ENCODE measurements around the gene TTBK1.

Gene TTBK1

DNA sequence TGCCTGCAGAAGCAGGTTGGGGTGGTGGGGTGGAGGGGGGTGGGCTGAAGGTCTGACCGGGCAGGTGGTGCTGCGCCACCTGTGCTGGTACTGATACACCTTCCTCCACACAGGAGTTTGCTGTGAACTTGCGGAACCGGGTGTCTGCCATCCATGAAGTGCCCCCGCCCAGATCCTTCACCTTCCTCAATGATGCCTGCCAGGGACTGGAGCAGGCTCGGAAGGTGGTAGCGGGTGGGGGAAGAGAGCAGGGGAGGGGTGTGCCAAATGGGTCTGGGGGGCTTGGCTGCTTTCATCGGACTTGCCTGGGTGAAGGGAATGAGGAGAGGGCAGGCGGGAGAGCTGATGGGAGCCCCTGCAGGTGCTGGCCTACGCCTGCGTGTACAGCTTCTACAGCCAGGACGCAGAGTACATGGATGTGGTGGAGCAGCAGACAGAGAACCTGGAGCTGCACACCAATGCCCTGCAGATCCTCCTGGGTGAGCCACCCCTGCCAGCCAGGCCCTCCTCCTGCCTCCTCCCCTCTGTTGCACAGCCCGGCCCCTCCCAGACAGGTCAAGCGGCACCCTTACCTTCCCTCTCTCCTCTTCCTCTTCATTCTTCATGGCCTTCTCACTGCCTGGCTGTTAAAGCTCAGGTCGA lies 20.7 kb upstream of the TTBK1 start:
- no peak for DNase-seq

DNA sequence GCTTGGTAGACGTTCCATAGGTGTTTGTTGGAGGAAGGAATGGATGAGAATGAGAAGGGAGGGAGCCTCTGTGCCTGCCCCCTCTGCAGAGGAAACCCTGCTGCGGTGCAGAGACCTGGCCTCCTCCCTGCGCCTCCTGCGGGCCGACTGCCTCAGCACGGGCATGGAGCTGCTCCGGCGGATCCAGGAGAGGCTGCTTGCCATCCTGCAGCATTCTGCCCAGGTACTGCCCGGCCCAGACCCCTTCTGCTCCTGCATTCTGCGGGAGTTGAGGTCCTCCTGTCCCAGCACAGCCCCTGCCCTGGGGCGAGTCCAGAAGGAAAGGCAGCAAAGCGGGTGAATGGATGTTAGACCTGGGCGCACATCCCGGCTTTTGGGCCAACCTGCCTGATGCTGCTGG lies 20.1 kb upstream of the TTBK1 start:
- DNase-seq = no peak

DNA sequence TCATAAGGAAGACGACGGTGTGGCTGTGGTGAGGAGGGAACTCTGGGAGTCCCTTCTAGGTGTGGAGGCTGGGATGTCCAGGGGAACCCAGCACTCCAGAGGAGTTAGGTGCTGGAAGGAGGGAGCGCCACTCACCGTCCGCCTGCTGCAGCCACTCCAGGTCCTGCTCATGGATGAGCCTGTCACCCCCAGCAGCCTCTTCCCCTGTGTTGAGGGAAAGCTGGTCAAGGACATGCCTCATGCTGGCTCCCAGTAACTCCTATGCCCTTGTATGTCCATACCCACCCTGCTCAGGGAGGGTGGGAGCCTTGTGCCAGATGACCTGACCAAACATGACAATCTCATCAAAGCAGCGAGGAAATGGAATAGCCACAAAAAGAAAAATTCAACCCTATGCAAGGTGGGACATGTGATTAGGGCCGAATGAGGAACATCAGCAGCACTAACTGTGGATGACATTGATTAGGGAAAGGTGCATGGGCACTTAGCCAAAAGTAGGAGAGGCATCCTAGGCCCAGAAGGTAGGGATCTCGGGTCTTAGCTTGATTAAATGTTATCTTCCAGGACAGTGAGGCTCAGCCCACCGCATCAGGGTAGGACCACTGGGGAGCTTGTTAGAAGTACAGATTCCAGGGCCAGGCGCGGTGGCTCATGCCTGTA lies 17.0 kb upstream of the TTBK1 start:
- DNase-seq = no peak

DNA sequence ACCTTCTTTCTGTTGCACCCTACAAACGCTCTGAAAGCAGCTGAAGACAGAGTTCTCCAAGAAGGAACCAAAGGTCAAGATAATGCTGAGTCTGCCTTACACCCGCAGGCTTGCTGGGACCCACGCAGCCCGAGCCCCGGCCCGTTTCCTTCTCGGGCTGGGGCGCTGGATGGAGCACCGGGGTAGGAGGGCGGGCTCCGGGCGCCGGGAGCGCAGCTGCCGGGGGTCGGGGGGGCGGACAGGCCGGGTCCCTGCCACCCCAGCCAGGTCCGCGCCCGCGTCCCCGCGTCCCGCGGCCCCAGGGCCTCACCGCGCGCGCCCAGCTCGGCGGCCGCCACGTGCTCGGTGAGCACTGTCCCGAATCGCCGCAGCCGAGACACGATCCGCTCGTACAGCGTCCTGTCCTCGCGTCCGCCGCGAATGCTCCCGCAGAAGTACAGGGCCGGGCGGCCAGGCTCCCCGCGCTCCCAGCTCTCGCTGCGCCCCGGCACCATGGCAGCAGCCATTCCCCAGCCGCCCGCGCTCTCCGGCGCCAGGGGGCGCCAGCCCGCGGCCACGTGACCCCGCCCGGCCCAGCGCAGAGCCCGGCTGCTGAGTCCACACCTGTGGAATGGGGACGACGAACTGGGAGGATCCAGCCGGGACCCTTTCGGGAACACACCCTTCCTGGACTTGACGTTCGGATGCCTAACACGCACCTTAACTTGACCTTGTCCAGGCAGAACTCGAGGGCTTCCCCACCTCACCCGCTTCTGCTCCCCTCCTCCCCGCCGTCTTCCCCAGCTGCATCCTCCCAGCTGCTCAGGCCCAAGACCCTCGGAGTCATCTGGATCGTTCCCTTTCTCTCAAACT lies 14.1 kb upstream of the TTBK1 start, which contains the start of gene DNPH1:
Gene DNPH1 (minus strand): TSS at position 531 of the 852 bp plus-strand sequence. CDS start 25 bp downstream, at position 506.
- peak in 52 of 56 donors; percentile 26 to 86 (median 67) for DNase-seq

DNA sequence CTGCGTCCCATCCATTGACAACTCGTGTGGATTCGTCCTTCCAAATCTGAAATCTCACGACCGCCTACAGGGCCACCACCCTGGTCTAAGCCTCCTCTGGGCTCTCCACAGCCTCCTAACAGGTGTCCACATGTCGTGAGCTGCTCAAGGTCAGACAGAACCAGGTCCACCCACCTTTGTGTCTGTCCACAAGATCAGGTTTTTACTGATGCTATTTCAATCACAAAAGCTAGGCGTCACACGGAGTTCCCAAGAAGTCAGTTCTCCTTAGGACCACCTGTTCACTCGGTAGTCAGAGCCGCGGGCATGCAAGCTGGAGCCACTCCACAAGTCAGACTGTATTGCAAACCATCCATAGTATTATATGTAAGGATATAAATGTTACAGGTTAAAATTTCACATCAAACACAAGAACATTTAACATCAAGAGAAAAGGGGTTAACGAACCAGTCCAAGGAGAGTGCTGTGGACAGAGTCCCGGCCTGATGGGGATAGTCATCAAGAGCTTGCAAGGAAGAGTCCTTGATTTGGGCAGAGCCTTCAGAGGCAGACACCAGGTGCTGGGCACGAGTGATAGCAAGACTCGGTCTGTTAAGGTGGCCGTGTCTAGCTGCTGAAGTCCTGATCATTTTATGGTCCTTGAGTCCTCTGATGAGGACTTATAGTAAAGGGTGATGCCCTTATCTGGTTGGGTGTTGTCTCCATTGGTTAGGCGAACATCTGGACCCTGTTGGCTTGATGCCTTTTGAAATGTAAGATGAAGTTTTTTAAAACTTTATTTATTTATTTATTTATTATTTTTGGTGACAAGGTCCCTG lies 13.3 kb upstream of the TTBK1 start:
- DNase-seq = no peak

DNA sequence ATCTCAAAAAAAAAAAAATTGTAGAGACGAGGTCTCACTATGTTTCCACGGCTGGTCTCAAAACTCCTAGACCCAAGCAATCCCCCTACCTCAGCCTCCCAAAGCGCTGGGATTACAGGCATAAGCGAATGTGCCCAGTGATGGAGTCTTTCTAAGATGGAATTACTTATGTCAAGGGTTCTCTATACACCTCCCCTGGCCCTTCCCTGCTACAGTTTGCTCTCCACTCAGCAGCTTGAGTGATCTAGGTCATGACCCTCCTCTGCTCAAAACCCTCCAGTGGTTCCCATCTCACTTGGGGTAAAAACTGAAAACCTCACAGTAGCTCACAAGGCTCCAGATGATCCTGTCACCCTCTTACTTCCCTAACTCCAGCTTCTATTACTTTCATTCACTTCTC lies 12.2 kb upstream of the TTBK1 start:
- no peak for DNase-seq

DNA sequence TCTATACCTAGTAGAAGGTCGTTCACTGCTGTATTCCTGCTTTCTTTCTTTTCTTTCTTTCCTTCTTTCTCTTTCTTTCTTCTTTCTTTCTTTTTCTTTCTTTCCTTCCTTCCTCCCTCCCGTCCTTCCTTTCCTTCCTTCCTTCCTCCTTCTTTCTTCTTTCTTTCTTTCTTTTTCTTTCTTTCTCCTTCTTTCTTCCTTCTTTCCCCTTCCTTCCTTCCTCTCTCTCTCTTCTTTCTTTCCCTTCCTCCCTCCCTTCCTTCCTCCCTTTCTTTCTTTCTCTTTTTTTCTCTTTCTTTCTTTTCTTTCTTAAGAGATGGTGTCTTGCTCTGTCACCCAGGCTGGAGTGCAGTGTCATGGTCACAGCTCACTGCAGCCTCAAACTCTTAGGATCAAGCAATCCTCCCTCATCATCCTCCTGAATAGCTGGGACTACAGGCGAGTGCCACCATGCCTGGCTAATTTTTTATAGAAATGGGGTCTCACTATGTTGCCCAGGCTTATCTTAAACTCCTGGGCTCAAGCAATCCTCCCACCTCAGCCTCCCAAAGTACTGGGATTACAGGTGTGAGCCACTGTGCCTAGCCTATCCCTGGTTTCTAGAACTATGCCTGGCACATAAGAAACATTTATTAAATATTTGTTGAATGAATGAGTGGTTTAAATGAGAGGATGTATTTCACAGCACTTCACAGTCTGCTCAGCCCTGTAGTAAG lies 11.4 kb upstream of the TTBK1 start:
- DNase-seq = no peak

DNA sequence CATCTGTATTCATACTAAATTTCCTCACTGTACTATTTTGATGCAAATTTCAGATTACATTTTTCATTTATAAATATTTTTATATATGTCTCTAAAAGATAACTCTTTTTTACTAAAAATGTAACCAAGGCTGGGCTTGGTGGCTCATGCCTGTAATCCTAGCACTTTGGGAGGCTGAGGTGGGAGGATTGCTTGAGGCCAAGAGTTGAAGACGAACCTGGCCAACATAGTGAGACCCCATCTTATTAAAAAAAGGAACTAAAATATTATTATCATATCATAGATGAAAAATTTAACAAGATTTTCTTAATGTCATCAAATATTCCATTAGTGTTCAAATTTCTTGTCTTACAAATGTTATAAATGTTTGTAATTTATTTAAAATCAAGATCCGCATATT lies 7.4 kb upstream of the TTBK1 start:
- no peak for DNase-seq

DNA sequence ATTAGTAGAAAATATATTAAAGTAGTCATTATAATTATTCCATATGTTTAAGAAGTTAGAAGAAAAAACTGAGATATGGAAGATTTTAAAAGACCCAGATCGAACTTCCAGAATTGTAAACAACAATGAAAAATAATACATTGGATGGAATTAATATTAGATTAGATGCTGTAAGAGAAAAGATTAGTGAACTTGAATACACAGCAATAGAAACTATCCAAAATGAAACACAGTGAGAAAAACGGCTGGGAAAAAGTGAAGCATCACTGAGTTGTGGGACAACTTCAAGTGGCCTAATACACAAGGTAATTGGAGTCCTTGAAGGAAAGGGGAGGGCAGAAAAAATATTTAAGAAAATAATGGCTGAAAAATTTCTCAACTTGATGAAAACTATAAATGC lies 4.2 kb upstream of the TTBK1 start:
- DNase-seq = no peak

DNA sequence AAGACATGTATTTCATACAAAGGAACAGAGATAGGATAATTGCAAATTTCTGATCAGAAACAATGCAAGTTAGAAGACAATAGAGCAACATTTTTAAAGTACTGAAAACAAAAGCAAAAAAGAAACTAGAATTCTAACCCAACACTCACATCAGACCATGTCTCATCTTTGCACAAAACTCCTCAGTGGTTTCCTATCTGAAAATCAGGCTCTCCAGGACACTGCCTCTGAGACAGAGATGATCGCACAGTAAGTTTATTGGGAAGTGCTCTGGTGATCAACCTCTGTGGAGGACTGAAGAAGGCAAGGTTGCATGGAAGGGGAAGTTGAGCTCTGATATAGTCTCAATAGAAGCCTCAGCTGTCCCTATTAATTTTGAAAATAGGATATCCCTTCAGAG lies 2.3 kb upstream of the TTBK1 start:
- no peak for DNase-seq

DNA sequence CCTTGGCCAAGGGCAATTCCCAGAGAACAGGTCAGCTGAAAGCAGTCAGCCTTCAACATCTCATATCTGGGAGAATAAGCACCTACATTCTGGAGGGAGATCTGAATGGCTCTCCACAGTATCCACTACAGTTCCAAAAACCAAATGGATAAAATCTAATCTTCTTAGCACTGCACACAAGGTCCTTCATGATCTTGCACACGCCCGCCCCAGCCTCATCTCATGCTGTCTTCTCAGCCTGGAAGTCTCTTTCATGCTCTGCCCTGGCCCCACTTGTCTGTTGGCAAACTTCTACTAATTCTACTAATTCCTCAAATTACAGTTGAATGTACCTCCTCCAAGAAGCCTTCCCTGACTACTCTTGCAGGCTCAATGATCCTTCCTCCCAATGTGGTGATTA lies 1.8 kb upstream of the TTBK1 start:
- no peak for DNase-seq

DNA sequence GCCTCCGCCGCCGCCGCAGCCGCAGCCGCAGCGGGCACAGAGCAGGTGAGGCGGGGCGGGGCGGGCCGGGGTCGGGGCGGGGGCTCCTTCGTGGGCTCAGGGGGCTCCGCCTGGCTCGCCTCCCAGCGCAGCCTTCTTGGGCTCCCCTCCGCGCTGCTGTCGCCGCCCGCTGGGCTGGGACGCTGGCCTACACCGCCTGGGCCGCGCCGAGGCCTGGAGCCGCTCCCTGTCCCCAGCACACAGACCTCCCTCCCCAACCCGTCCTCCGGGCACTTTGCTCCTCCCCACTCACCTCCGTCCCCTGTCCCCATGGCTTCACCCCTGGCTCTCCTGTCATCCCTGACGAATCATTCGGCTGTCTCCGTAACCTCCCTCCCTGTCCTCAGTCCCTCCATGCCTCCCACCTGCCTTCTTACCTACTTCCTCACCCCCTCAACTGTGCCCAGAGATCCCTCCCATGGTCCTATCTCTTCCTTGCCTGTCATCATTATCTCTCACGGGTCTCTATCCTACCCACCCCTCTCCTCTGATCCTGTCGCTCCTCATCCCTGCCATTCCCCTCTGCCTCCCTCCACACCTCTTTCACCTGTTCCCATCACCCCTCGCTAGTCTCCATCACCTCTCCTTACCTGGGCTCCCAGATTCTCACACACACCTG lies 512 bp downstream of the TTBK1 start:
- peak in 3 of 56 donors; percentile 15 to 36 (median 16) for DNase-seq

DNA sequence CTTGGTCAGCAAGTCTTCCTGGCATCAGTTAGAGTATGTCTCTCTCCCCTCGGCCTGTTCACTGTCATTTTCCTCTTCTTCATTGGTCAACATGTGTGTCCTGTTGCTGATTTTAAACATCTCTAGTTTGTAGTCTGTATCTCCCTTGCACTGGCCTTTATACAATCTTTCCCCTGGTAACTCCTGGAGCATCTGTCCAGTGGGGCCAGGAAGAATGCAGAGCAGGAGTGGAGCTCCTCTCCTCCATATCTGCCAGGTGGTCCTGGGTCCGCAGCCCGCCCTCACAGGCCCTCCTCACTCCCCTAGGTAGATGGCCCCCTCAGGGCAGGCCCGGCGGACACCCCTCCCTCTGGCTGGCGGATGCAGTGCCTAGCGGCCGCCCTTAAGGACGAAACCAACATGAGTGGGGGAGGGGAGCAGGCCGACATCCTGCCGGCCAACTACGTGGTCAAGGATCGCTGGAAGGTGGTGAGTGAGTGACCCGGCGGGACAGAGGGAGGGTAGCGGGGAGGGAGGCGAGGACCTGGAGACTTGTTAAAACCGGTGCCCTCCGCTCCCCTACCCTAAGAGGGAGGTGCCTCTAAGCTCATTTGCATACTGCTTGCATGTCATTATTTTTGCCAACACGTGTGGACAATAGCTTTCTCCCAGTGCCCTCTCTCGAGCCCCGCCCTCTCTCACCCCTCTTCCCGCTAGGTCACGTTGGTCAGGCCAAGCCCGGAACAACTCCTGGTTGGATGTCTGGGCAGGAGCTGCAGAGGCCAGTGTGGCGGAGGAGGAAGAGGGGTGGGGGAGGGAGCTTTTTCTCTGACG lies 3.2 kb downstream of the TTBK1 start:
- peak in 48 of 56 donors; percentile 55 to 91 (median 82) for DNase-seq

DNA sequence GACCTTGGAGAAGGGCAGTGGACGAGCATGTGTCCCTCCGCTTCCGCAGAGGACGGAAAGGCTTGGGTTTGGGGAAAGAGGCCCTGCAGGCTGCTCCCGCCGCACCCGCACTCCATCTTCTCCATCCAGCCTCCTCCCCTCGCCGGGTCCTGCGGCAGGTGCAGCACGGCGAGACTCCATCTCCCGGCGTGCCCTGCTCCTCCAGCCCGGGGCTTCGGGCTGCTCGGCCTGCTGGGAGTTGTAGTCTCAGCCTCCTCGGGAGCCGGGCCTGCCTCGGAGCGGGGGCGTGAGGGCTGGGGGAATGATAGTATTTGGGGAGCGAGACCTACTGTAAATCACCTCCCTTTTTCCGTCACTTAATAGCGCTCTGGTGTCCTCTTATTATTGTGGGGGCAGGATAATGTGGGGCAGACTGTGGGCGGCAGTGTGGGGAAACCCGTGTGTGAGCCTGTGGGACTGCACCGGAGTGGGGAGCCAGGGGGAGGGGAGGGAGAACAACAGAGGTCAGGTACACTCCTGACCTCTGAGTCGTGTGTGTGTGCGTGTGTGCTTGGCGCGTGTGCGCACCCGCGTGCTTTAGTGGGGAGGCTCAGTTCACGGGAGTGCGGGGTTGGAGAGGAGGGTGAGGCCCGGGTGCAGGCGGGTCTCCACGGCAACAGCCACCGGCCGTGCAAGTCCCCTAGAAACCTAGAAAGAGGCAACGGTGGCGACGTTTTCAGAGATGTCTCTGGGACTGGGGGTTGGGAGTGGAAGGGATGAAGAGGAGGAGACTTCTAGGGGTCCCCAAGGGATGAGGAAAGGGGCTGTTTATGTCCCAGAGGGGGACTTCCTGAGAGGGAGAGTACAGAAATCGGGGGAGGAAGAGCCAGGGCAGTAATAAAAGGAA lies 4.1 kb downstream of the TTBK1 start:
- peak in 55 of 56 donors; percentile 47 to 91 (median 84) for DNase-seq

DNA sequence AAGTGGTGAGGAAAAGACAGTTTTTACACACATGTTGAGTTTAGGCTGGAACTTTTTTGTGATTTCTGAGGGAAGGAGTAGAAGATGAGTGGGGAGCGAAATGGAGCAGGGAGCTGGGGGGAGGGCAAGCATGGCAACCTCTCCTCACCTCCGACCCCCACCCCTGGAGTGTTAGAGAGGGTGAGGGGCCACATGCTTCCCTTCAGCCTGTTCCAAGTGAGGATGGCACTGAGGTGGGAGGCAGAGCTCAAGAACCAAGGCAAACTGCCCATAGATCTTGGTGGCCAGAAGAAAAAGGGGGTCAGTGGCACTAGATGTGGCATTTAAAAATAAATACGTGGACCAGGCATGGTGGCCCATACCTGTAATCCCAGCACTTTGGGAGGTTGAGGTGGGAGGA lies 4.8 kb downstream of the TTBK1 start:
- no peak for DNase-seq

DNA sequence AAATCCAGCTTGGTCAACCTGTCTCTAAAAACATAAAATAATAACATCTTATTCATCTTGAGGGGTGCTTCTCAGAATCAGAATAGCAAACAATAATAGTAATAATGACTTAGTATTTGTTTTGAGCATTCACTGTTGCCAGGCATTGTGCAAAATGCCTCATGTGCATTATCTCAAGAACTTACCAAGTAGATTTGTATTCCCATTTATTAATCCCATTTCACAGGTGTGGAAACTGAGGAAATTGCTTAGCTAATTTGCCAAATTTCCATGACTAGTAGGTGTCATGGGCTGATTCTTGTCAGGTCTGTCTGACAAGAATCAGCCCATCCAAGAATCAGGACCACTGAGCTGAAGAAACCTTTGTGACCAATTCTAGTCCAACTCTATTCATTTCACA lies 5.5 kb downstream of the TTBK1 start:
- DNase-seq = no peak

DNA sequence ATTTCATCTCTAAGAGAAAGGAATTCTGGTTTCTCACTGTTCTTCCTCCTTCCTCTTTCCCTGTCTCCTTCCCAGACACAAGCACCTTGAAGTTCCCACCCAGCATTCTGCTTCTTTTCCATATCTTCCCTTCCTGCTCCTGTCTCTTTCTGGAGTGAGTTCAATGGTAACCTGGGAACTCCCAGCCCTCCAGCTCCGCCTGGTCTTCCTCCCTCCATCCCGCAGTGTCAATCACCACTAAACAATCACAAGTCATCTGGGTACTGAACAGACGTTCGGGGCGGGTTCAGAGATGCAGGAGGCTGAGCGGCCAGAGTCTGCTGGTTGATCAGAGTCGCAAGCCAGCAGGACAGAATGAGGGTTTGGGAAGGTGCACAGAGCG lies 7.7 kb downstream of the TTBK1 start:
- DNase-seq = no peak

DNA sequence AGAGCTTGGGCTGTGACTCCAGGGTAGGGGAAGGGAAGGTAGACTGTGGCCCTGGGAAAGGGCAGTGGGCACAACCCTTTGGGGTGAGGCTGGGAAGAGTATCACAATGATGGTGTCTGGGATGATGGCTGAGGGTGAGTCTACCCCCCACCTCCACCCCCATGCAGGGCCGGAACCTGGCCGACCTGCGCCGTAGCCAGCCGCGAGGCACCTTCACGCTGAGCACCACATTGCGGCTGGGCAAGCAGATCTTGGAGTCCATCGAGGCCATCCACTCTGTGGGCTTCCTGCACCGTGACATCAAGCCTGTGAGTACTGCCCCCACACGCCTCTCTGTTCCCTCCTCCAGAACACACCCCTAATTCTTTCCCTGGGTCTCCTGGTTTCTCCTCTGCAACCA lies 10.1 kb downstream of the TTBK1 start:
- no peak for DNase-seq

Measured in nucleus accumbens (tissue), 56 donors.